ENCODE data around the gene PHF21B.

DNA sequence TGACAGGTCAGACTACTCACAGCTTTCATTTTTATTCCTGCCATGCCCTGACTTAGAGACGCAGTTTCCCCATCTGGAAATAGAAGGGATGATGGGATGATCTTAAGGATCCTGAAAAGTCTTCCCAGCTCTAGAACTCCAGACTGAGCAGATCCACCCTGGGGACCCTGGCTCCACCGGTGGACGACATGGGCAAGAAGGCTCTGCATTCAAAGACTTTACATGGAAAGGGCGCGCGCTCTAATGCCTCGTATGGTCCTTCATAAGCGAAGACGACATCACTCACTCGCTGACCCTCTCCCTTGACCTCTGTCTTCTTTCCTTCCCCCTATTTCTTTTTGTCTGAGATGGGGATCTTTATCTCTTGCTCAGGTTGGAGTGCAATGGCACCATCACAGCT lies 24.4 kb upstream of the PHF21B start:
- TF ChIP-seq EZH2 (IDR thresholded peaks at IDR 0.05) (no peak), EZH2phosphoT487 (IDR thresholded peaks at IDR 0.05) (no peak)
- TF ChIP-seq, protein P1, sequence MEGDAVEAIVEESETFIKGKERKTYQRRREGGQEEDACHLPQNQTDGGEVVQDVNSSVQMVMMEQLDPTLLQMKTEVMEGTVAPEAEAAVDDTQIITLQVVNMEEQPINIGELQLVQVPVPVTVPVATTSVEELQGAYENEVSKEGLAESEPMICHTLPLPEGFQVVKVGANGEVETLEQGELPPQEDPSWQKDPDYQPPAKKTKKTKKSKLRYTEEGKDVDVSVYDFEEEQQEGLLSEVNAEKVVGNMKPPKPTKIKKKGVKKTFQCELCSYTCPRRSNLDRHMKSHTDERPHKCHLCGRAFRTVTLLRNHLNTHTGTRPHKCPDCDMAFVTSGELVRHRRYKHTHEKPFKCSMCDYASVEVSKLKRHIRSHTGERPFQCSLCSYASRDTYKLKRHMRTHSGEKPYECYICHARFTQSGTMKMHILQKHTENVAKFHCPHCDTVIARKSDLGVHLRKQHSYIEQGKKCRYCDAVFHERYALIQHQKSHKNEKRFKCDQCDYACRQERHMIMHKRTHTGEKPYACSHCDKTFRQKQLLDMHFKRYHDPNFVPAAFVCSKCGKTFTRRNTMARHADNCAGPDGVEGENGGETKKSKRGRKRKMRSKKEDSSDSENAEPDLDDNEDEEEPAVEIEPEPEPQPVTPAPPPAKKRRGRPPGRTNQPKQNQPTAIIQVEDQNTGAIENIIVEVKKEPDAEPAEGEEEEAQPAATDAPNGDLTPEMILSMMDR (IDR thresholded peaks at IDR 0.05) = no peak

Measured in neural progenitor cell (in vitro differentiated cells).